Endometrial microvascular endothelial cells (primary cell): ENCODE measurements around the gene PPM1B. TPM values are rescaled to one million over a fixed set of nuclear protein-coding genes. Genes with fewer than 3 reads are reported as not detected.
"Not testable (repeated sequence)": the region's sequence is repeated elsewhere in the genome, so short reads cannot be mapped to it uniquely, and the experiment has no call there.

ENCODE experiments used
- in situ Hi-C: cut with HindIII; loops from 2 replicates; pipeline ENCODE4 v1.10.0; 2017; ENCODE audit warnings: low sequenced_read_pairs, low pct_unique_long_range_greater_than_20kb; ENCODE audit errors: inconsistent ontology term
- total RNA-seq: library from RNA; depleted of rRNA; stranded (reverse); fragments of >200 nt; gene quantifications from one replicate; pipeline ENCODE4 v1.2.3, GENCODE V29; 2015; ENCODE audit errors: inconsistent ontology term

PPM1B gene
- total RNA-seq, 1 donor from 2014 or later: 14.5 TPM

- in situ Hi-C loops: no loop called here
Observed at GRCh38 chr2:44190526-44190925, 21.9 kb downstream of the PPM1B start.

GRCh38 chr2:44191739-44192138, 23.1 kb downstream of the PPM1B start:
- in situ Hi-C loops: no loop called here

- in situ Hi-C loops: no loop called here
Observed at GRCh38 chr2:44192646-44193045, 24.0 kb downstream of the PPM1B start.

GRCh38 chr2:44195714-44196113, 27.0 kb downstream of the PPM1B start:
- in situ Hi-C loops: no loop called here

- in situ Hi-C loops: no loop called here
Observed at GRCh38 chr2:44197816-44198215, 29.1 kb downstream of the PPM1B start.

- in situ Hi-C loops: no loop called here
Observed at GRCh38 chr2:44200011-44200410, 31.3 kb downstream of the PPM1B start.

GRCh38 chr2:44200759-44201158, 32.1 kb downstream of the PPM1B start:
- in situ Hi-C loops: no loop called here

- in situ Hi-C loops: no loop called here
Observed at GRCh38 chr2:44201648-44202165, 33.0 kb downstream of the PPM1B start.

- in situ Hi-C loops: no loop called here
Observed at GRCh38 chr2:44203542-44203941, 34.9 kb downstream of the PPM1B start.

- in situ Hi-C loops: no loop called here
Observed at GRCh38 chr2:44205169-44205568, 36.5 kb downstream of the PPM1B start.

- in situ Hi-C loops: no loop called here
Observed at GRCh38 chr2:44207102-44207501, 38.4 kb downstream of the PPM1B start.

- in situ Hi-C loops: not testable (repeated sequence)
Observed at GRCh38 chr2:44207648-44208047, 39.0 kb downstream of the PPM1B start.

GRCh38 chr2:44210362-44210761, 41.7 kb downstream of the PPM1B start:
- in situ Hi-C loops: no loop called here

- in situ Hi-C loops: no loop called here
Observed at GRCh38 chr2:44211183-44211582, 42.5 kb downstream of the PPM1B start.

GRCh38 chr2:44212302-44212701, 43.6 kb downstream of the PPM1B start:
- in situ Hi-C loops: no loop called here

GRCh38 chr2:44215827-44216226, 47.2 kb downstream of the PPM1B start:
- in situ Hi-C loops: no loop called here

GRCh38 chr2:44218771-44219170, 50.1 kb downstream of the PPM1B start:
- in situ Hi-C loops: no loop called here

GRCh38 chr2:44226753-44227152, 58.1 kb downstream of the PPM1B start:
- in situ Hi-C loops: no loop called here

- in situ Hi-C loops: no loop called here
Observed at GRCh38 chr2:44230378-44230777, 61.7 kb downstream of the PPM1B start.

GRCh38 chr2:44233450-44234128, 64.9 kb downstream of the PPM1B start:
- in situ Hi-C loops: no loop called here

- in situ Hi-C loops: no loop called here
Observed at GRCh38 chr2:44237221-44237620, 68.5 kb downstream of the PPM1B start.
